Measurements from ENCODE around the gene SEPTIN6.

Gene SEPTIN6

DNA sequence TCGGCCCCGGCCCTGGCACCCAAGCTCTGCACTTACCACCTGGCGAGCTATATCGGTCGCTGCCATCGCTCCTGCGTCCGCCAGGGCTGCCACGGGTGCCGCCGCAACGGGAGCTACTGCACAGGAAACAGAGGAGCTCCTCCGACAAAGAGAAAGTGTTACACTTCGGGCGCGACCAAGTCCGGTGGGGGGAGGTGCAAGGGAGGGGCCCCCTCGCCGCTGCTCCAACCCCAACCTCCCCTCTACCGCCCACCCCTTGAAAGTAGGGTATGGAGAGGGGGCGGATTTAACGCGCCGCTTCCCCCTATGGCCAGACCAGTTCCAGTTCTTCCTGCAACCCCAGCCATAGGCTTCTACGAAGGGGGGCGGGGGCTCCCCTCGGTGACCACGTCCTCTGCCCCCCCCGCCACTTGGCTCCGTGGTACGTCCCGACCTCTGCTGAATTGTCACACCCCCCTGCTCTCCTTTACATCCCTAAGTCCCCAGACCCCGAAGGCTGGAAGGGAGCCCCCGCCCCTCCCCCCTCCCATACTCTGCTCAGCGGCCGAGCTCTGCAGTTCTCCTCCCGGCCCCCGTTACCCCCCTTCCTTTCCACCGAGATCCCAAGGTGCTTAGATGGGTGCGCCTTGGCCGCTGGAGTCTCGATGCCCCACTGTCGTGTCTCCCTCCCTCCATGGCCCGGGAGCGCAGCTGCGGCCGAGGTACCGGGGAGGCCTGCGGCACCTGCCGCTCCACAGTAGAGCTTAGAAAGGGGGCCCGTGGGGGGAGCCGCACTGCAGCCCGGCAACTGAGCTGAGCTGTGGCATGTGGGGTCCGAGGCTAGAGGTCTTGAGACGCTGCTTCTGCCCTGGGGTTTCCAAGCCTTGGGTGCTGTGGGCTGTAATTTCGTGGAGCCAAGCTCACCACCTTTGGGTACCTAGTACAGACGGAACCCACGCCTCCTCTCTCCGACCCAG, at the start of gene SEPTIN6:
Gene SEPTIN6 (minus strand): TSS at position 129 of the 956 bp plus-strand sequence. CDS start 63 bp downstream, at position 66.
- Histone ChIP-seq H3K36me3 (ENCODE audit: control insufficient read depth, low read depth, low read length) (no peaks in the 10 kb centered on the region), H3K27ac (ENCODE audit: low read length) (no peak within 1 kb of the TSS), H3K9ac (ENCODE audit: low read length) (peak within 1 kb of the TSS; percentile 39), H3K9me3 (ENCODE audit: control insufficient read depth, low read depth, low read length) (peaks cover 10% of the 10 kb centered on the region), H3K4me3 (ENCODE audit: low read length) (peak within 1 kb of the TSS; percentile 64), H3K27me3 (ENCODE audit: control insufficient read depth, insufficient read depth, low read length) (peaks cover 15% of the 10 kb centered on the region), H3K4me1 (ENCODE audit: control insufficient read depth, low read depth, low read length) (peaks cover 4% of the 10 kb centered on the region)

DNA sequence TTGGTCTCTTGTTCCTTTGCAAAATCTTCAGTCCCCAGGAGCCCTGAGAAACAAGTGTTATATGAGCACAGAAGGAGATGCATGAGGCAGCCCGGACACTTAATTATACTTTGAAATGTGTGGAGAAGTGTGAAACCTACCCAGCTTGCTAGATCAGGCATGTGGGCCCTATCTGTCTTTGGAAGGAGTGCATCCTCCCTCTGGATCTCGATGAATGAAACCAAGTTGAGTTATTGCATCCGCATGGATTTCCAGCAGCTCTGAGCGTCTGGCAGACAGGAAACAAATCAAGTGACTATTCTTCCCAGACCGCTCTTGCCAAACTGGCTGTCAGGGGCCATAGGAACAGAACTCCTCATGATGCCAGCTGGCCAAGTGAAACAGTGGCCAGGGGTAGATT, 45.8 kb upstream of the SEPTIN6 start:
- H3K36me3 ChIP-seq (ENCODE audit: control insufficient read depth, low read depth, low read length): no peaks in the 10 kb centered on the region
- no peaks in the 10 kb centered on the region for H3K4me1 ChIP-seq (ENCODE audit: control insufficient read depth, low read depth, low read length)
- H3K27me3 ChIP-seq (ENCODE audit: control insufficient read depth, insufficient read depth, low read length): no peaks in the 10 kb centered on the region
- H3K9ac ChIP-seq (ENCODE audit: low read length): no peak overlapping the region
- no peak overlapping the region for H3K4me3 ChIP-seq (ENCODE audit: low read length)
- no peak overlapping the region for H3K27ac ChIP-seq (ENCODE audit: low read length)
- peaks cover 4% of the 10 kb centered on the region for H3K9me3 ChIP-seq (ENCODE audit: control insufficient read depth, low read depth, low read length)

DNA sequence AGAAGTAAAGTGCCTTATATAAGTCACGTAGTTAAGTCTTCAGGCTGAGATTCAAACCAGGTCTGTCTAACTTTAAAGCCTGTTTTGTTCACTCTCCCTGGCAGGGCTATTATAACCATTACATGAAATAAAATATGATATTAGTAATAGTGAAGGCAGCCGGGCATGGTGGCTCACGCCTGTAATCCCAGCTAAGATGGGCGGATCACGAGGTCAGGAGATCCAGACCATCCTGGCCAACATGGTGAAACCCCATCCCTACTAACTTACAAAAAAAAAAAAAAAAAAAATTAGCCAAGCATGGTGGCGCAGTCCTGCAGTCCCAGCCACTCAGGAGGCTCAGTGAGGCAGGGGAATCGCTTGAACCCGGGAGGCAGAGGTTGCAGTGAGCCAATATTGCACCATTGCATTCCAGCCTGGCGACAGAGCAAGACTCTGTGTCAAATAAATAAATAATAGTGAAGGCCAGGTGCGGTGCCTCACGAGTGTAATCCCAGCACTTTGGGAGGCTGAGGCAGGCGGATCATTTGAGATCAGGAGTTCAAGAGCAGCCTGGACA, 43.3 kb upstream of the SEPTIN6 start:
- Histone ChIP-seq H3K9me3 (ENCODE audit: control insufficient read depth, low read depth, low read length) (peaks cover 9% of the 10 kb centered on the region), H3K27me3 (ENCODE audit: control insufficient read depth, insufficient read depth, low read length) (no peaks in the 10 kb centered on the region), H3K4me3 (ENCODE audit: low read length) (no peak overlapping the region), H3K4me1 (ENCODE audit: control insufficient read depth, low read depth, low read length) (no peaks in the 10 kb centered on the region), H3K27ac (ENCODE audit: low read length) (no peak overlapping the region), H3K9ac (ENCODE audit: low read length) (no peak overlapping the region), H3K36me3 (ENCODE audit: control insufficient read depth, low read depth, low read length) (no peaks in the 10 kb centered on the region)

DNA sequence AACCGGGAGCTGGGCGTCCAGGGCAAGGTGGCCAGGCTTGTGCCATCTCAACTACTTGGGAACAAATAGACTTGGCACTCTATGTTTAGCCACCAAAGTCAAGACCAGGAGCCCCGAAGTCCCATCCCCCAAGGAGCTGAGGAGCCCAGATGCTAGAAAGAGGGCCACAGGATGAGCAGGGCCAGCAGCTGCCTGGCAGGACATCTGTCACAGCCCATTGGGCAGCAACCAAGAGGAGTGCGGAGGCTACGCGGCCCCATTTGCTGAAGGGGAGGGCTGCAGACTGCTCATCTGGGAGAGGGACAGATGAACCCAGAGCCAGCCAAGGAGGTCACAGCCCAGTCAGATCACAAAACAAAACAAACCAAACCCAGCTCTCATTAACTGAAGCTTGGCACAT, 42.5 kb upstream of the SEPTIN6 start:
- no peak overlapping the region for H3K9ac ChIP-seq (ENCODE audit: low read length)
- no peaks in the 10 kb centered on the region for H3K4me1 ChIP-seq (ENCODE audit: control insufficient read depth, low read depth, low read length)
- no peaks in the 10 kb centered on the region for H3K36me3 ChIP-seq (ENCODE audit: control insufficient read depth, low read depth, low read length)
- H3K9me3 ChIP-seq (ENCODE audit: control insufficient read depth, low read depth, low read length): peaks cover 13% of the 10 kb centered on the region
- no peak overlapping the region for H3K4me3 ChIP-seq (ENCODE audit: low read length)
- H3K27ac ChIP-seq (ENCODE audit: low read length): no peak overlapping the region
- no peaks in the 10 kb centered on the region for H3K27me3 ChIP-seq (ENCODE audit: control insufficient read depth, insufficient read depth, low read length)

DNA sequence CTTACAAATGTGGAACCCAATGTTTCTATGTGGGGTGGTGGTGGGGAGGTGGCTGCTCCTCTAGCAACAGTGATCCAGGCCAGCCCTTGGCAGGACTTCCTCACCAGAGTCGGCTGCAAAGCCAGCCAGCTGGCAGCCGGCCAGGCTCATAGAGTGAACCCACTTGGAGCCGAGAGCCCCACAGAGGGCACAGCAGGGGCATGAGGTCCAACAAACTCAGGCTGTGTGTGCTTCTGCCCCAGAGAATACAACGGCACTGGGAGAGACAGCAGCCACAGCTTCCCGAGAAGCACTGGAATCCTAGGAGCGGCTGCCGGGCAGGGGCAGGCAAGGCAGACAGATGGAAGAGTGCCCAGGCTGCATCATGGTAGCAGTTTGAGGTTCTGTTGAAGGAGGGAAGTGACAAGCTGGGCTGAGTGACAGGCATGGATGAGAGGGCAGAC, 42.0 kb upstream of the SEPTIN6 start:
- H3K9ac ChIP-seq (ENCODE audit: low read length): no peak overlapping the region
- H3K4me1 ChIP-seq (ENCODE audit: control insufficient read depth, low read depth, low read length): no peaks in the 10 kb centered on the region
- no peak overlapping the region for H3K4me3 ChIP-seq (ENCODE audit: low read length)
- peaks cover 13% of the 10 kb centered on the region for H3K9me3 ChIP-seq (ENCODE audit: control insufficient read depth, low read depth, low read length)
- no peaks in the 10 kb centered on the region for H3K36me3 ChIP-seq (ENCODE audit: control insufficient read depth, low read depth, low read length)
- no peak overlapping the region for H3K27ac ChIP-seq (ENCODE audit: low read length)
- no peaks in the 10 kb centered on the region for H3K27me3 ChIP-seq (ENCODE audit: control insufficient read depth, insufficient read depth, low read length)

DNA sequence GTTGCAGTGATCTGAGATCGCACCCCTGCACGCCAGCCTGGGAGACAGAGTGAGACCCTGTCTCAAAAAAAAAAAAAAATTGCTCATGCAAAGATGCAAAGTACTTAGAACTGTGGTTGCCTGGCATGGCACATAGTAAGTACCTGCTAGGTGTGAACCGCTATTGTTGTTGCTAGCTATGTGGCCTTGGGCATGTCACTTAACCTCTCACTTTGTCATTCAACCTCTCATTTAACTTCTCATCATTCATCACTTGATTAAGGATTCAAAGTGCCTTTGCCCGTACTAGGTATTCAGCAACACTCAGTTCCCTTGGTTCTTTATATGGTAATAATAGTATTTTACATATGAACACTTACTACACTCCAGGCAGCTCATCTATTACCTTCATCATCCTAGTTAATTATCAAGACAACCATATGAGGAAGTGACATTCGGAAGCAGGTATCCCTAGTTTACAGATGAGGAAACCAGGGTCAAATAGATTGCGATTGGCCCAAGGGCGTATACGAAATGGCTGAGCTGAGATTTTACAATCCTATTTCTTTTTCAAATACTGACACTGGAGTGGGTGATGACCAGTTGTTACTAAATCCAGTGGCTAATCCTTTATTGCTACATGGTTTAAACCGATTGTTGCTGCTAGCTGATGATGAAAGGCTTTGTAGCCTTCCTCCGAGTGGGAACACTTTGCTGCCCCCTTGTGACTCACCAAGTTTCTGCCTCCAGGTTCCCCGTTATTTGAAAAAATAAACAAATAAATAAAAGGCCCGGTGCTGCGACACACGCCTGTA, 36.6 kb upstream of the SEPTIN6 start:
- Histone ChIP-seq H3K9ac (ENCODE audit: low read length) (no peak overlapping the region), H3K4me1 (ENCODE audit: control insufficient read depth, low read depth, low read length) (no peaks in the 10 kb centered on the region), H3K9me3 (ENCODE audit: control insufficient read depth, low read depth, low read length) (peaks cover 9% of the 10 kb centered on the region), H3K27me3 (ENCODE audit: control insufficient read depth, insufficient read depth, low read length) (no peaks in the 10 kb centered on the region), H3K4me3 (ENCODE audit: low read length) (no peak overlapping the region), H3K27ac (ENCODE audit: low read length) (no peak overlapping the region), H3K36me3 (ENCODE audit: control insufficient read depth, low read depth, low read length) (no peaks in the 10 kb centered on the region)

DNA sequence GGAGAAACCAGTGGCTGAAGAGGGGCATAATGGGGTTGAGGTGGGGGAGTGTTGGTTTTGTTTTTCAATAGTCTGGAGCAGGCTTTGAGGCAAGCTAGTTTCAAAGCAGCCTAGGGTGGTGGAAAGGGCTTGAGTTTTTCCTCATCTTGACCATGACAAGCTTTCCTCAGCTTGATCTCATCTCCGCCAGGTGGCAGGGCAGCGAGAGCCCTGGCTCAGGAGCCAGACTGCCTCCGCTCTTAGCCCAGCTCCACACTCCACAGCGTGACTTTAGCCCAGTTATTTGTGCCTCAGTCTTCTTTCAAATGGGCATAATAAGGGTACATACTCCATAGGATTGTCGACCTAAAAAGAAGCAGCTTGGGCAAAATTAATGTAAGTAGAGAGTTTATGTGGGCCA, 35.5 kb upstream of the SEPTIN6 start:
- H3K9me3 ChIP-seq (ENCODE audit: control insufficient read depth, low read depth, low read length): peaks cover 11% of the 10 kb centered on the region

DNA sequence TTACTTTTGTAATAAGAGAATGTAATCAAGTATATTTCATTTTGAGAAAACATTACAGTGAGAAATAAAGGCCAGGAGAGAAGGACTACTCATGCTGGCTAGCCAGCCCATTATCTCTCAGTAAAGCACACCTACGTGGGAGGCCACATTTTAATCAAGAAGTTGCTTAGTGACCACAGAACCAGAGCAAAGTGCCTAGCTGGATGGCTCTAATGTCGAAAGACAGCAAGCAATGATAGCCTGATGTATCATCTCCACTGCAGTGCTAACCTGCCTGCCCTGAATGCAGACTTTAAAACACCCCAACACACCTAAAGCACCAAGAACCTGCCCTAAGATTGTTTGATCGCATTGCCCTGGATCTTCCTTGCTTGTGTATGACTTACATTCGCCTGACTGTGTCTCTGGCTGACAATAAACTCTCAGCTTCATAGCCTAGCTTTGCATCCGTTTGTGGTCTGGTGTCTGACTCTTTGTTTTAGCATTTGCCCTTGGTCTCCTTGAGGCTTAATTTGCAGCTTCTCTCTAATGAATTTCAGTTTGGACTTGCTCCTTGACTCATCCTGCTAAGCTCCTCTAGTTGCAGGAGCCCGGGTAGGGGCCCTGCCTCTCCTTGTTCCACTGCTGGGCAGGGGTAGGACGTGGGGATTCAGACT, 34.1 kb upstream of the SEPTIN6 start:
- Histone ChIP-seq H3K9me3 (ENCODE audit: control insufficient read depth, low read depth, low read length) (peaks cover 11% of the 10 kb centered on the region), H3K9ac (ENCODE audit: low read length) (no peak overlapping the region), H3K4me1 (ENCODE audit: control insufficient read depth, low read depth, low read length) (no peaks in the 10 kb centered on the region), H3K36me3 (ENCODE audit: control insufficient read depth, low read depth, low read length) (no peaks in the 10 kb centered on the region), H3K4me3 (ENCODE audit: low read length) (no peak overlapping the region), H3K27me3 (ENCODE audit: control insufficient read depth, insufficient read depth, low read length) (no peaks in the 10 kb centered on the region), H3K27ac (ENCODE audit: low read length) (no peak overlapping the region)

More for the DNA sequence above, 35.5 kb upstream of the SEPTIN6 start:
- Histone ChIP-seq H3K27ac (ENCODE audit: low read length) (no peak overlapping the region), H3K4me3 (ENCODE audit: low read length) (no peak overlapping the region), H3K4me1 (ENCODE audit: control insufficient read depth, low read depth, low read length) (no peaks in the 10 kb centered on the region), H3K9ac (ENCODE audit: low read length) (no peak overlapping the region), H3K27me3 (ENCODE audit: control insufficient read depth, insufficient read depth, low read length) (no peaks in the 10 kb centered on the region), H3K36me3 (ENCODE audit: control insufficient read depth, low read depth, low read length) (no peaks in the 10 kb centered on the region)

DNA sequence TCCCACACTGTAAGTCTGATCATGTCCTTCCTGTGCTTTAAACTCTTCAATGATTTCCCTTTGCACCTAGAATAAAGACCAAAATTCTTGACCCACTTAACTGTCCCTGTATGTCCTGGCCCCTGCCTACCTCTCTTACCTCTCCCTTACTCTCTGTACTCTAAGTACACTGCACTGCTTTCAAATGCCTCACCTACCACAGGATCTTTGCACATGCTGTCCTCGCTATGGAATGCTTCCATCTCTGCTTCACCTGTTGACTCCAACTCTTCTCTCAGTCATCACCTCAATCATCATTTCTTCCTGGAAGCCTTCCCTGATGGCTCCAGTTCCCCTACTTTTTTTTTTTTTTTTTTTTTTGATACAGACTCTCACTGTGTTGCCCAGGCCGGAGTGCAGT, 29.0 kb upstream of the SEPTIN6 start:
- peaks cover 8% of the 10 kb centered on the region for H3K9me3 ChIP-seq (ENCODE audit: control insufficient read depth, low read depth, low read length)
- no peaks in the 10 kb centered on the region for H3K4me1 ChIP-seq (ENCODE audit: control insufficient read depth, low read depth, low read length)
- no peak overlapping the region for H3K9ac ChIP-seq (ENCODE audit: low read length)
- H3K4me3 ChIP-seq (ENCODE audit: low read length): no peak overlapping the region
- H3K36me3 ChIP-seq (ENCODE audit: control insufficient read depth, low read depth, low read length): no peaks in the 10 kb centered on the region
- H3K27ac ChIP-seq (ENCODE audit: low read length): no peak overlapping the region
- H3K27me3 ChIP-seq (ENCODE audit: control insufficient read depth, insufficient read depth, low read length): no peaks in the 10 kb centered on the region

DNA sequence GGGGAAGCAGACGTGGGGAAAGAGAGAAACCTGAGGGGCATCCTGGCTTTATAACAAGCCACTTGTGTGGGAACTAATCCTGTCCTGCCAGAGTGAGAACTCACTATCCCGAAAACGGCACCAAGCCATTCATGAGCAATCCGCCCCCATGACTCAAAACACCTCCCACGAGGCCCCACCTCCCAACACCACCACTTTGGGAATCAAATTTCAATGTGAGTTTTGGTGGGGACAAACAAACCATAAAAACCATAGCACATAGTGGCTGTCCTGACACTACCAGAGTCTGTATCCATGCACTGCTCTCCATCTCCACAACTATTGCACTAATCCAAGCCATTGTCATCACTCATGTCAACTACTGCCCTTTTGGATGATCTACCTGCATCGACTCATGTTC, 28.5 kb upstream of the SEPTIN6 start:
- Histone ChIP-seq H3K27me3 (ENCODE audit: control insufficient read depth, insufficient read depth, low read length) (no peaks in the 10 kb centered on the region), H3K36me3 (ENCODE audit: control insufficient read depth, low read depth, low read length) (no peaks in the 10 kb centered on the region), H3K9ac (ENCODE audit: low read length) (no peak overlapping the region), H3K4me1 (ENCODE audit: control insufficient read depth, low read depth, low read length) (no peaks in the 10 kb centered on the region), H3K27ac (ENCODE audit: low read length) (no peak overlapping the region), H3K4me3 (ENCODE audit: low read length) (no peak overlapping the region), H3K9me3 (ENCODE audit: control insufficient read depth, low read depth, low read length) (peaks cover 8% of the 10 kb centered on the region)

DNA sequence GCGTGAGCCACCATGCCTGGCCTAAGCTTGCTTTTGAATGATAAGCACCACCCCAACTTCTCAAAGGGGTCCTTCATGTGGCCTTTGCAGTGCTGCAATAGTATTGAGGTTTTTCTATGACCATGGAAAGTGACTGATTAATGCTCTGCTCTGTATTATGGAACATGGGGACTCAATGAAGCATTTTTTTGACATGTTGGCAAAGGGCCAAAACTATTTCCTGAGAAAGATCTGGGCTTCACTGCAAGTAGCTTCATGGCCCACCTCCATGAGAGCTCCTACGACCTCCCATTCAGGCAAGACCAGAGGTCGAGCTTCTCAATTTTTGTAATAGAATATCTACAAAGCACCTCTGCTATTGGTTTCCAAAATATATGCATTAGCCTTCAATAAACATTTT, 16.7 kb upstream of the SEPTIN6 start:
- Histone ChIP-seq H3K4me1 (ENCODE audit: control insufficient read depth, low read depth, low read length) (no peaks in the 10 kb centered on the region), H3K9ac (ENCODE audit: low read length) (no peak overlapping the region), H3K36me3 (ENCODE audit: control insufficient read depth, low read depth, low read length) (no peaks in the 10 kb centered on the region), H3K4me3 (ENCODE audit: low read length) (no peak overlapping the region), H3K9me3 (ENCODE audit: control insufficient read depth, low read depth, low read length) (peaks cover 4% of the 10 kb centered on the region), H3K27ac (ENCODE audit: low read length) (no peak overlapping the region), H3K27me3 (ENCODE audit: control insufficient read depth, insufficient read depth, low read length) (no peaks in the 10 kb centered on the region)

Data from iPS-18a (cell line).